DMS79 treated with DMSO at 0.1 percent for 48 hours (cell line): ENCODE data around the gene PROM1.

Experiments
- DNase-seq: peaks from one replicate; lab custom pipeline; 2025; lab: John Stamatoyannopoulos, UW

PROM1 gene

GRCh38 chr4:15988222-15988621 is 95.6 kb downstream of the PROM1 start:
- DNase-seq = no peak

- DNase-seq = no peak
Measured at GRCh38 chr4:15986907-15987306, 96.9 kb downstream of the PROM1 start.

GRCh38 chr4:15983610-15984009 is 100.2 kb downstream of the PROM1 start:
- no peak for DNase-seq

- DNase-seq = no peak
Measured at GRCh38 chr4:15982842-15983524, 100.8 kb downstream of the PROM1 start.

GRCh38 chr4:15976456-15977447 is 107.1 kb downstream of the PROM1 start:
- peak; percentile 27 for DNase-seq

- no peak for DNase-seq
Measured at GRCh38 chr4:15971068-15971801, 112.6 kb downstream of the PROM1 start.

- DNase-seq = peak; percentile 21
Measured at GRCh38 chr4:15968551-15969300, 115.1 kb downstream of the PROM1 start.

GRCh38 chr4:15965325-15965724 is 118.5 kb downstream of the PROM1 start:
- no peak for DNase-seq

GRCh38 chr4:15964159-15964558 is 119.7 kb downstream of the PROM1 start:
- DNase-seq = no peak

GRCh38 chr4:15963576-15963975 is 120.2 kb downstream of the PROM1 start:
- DNase-seq = no peak

- DNase-seq = no peak
Measured at GRCh38 chr4:15963001-15963451, 120.8 kb downstream of the PROM1 start, which contains the start of gene FGFBP2. FGFBP2 (minus strand) TSS chr4:15963175; CDS start chr4:15963129, 46 bp downstream.

GRCh38 chr4:15961781-15962510 is 121.9 kb downstream of the PROM1 start:
- DNase-seq = no peak

- no peak for DNase-seq
Measured at GRCh38 chr4:15958562-15958961, 125.3 kb downstream of the PROM1 start.

GRCh38 chr4:15956179-15956850 is 127.5 kb downstream of the PROM1 start:
- DNase-seq = peak; percentile 3

- no peak for DNase-seq
Measured at GRCh38 chr4:15955670-15956069, 128.2 kb downstream of the PROM1 start.

GRCh38 chr4:15953625-15954024 is 130.2 kb downstream of the PROM1 start:
- no peak for DNase-seq

GRCh38 chr4:15951781-15952180 is 132.0 kb downstream of the PROM1 start:
- no peak for DNase-seq

GRCh38 chr4:15948826-15949225 is 135.0 kb downstream of the PROM1 start:
- no peak for DNase-seq

GRCh38 chr4:15947684-15948083 is 136.1 kb downstream of the PROM1 start:
- DNase-seq = no peak

GRCh38 chr4:15945516-15945915 is 138.3 kb downstream of the PROM1 start:
- DNase-seq = no peak
